ENCODE results near the gene EPX. TPM values are rescaled to one million over a fixed set of nuclear protein-coding genes. Genes with fewer than 3 reads are reported as not detected.

The EPX gene
- total RNA-seq, 1 donor: not detected

DNA sequence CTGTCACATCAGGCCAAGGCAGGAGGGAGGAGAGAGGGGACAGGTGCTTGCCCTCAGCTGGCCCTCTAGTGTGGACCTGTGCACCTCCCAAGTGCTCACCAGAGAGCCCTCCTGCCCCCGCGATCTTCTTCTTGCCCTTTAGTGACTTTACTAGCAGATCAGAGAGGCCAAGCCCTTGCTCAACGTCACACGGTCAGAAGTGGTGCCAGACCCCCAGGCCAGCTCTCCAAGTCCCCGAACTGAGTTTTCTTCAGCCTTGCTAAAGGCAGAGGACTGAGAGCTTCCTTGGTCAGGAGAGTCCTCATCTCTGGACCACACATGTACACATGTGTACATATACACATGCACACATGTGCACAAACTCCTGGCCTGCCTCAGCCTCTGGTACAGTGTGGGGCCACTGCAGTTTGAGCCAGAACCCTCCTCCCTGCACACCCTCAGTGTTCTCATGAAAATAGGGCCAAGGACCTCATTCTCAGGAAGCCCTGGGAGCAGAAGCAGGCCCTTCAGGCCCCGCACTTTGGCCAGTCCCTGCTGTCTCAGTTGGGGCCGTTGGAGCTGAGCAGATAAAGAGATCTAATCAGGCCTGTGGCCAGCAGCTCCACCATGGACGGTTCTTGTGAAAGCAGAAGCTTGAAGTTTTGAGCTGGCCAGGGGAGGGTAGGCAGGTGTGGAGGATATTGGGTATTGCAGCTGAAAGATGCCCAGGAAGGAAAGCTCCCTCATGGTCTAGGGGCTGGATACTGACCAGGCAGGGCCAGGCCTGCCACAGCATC lies 7.4 kb upstream of the EPX start:
- TF ChIP-seq, protein P1, sequence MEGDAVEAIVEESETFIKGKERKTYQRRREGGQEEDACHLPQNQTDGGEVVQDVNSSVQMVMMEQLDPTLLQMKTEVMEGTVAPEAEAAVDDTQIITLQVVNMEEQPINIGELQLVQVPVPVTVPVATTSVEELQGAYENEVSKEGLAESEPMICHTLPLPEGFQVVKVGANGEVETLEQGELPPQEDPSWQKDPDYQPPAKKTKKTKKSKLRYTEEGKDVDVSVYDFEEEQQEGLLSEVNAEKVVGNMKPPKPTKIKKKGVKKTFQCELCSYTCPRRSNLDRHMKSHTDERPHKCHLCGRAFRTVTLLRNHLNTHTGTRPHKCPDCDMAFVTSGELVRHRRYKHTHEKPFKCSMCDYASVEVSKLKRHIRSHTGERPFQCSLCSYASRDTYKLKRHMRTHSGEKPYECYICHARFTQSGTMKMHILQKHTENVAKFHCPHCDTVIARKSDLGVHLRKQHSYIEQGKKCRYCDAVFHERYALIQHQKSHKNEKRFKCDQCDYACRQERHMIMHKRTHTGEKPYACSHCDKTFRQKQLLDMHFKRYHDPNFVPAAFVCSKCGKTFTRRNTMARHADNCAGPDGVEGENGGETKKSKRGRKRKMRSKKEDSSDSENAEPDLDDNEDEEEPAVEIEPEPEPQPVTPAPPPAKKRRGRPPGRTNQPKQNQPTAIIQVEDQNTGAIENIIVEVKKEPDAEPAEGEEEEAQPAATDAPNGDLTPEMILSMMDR (IDR thresholded peaks at IDR 0.05; ENCODE audit: extremely low read depth, low read depth, low read length): no peak
- Histone ChIP-seq H3K79me2 (ENCODE audit: insufficient read depth, low read length) (no peaks in the 10 kb centered on the region), H3K27me3 (ENCODE audit: insufficient read depth, low read length) (peaks cover 17% of the 10 kb centered on the region), H3K27ac (ENCODE audit: low read depth, low read length) (no peak overlapping the region), H2AFZ (ENCODE audit: low read length) (no peak overlapping the region), H3K36me3 (ENCODE audit: insufficient read depth, low read length) (no peaks in the 10 kb centered on the region), H4K20me1 (ENCODE audit: insufficient read depth, low read length) (peaks cover 2% of the 10 kb centered on the region), H3K4me3 (ENCODE audit: insufficient read depth, low read length) (no peak overlapping the region), H3K9me3 (ENCODE audit: low read depth, low read length) (no peaks in the 10 kb centered on the region), H3K4me1 (ENCODE audit: insufficient read depth, low read length) (peaks cover 7% of the 10 kb centered on the region), H3K4me2 (ENCODE audit: insufficient read depth, low read length) (no peak overlapping the region)
- DNase-seq (ENCODE audit: insufficient read length, low spot score, missing footprints): no peak

DNA sequence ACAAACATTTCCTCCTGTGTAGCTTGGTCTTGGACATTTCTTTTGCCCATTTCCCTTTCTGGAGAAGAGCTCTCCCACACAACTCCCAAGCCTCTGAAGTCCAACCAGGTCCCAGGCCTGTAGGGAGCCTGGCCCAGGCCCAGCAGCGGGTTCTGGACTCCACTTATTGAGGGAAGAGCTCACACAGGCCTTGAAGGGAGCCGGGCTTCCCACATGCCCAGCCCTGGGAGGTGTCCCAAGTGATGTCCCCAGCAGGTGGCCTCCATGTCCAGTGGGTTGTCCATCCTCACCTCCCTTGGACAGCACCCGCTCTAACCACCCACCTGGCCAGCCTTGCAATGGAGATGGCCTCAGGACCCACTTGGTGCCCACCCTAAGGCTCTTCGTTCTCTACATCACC lies 5.9 kb upstream of the EPX start:
- Histone ChIP-seq H3K27ac (ENCODE audit: low read depth, low read length) (no peak overlapping the region), H3K9me3 (ENCODE audit: low read depth, low read length) (no peaks in the 10 kb centered on the region), H3K79me2 (ENCODE audit: insufficient read depth, low read length) (no peaks in the 10 kb centered on the region), H3K4me3 (ENCODE audit: insufficient read depth, low read length) (no peak overlapping the region), H3K27me3 (ENCODE audit: insufficient read depth, low read length) (peaks cover 22% of the 10 kb centered on the region), H3K4me2 (ENCODE audit: insufficient read depth, low read length) (no peak overlapping the region), H4K20me1 (ENCODE audit: insufficient read depth, low read length) (peaks cover 4% of the 10 kb centered on the region), H3K4me1 (ENCODE audit: insufficient read depth, low read length) (peaks cover 9% of the 10 kb centered on the region), H3K36me3 (ENCODE audit: insufficient read depth, low read length) (no peaks in the 10 kb centered on the region), H2AFZ (ENCODE audit: low read length) (no peak overlapping the region)
- TF ChIP-seq, protein P1 (IDR thresholded peaks at IDR 0.05; ENCODE audit: extremely low read depth, low read depth, low read length): no peak
- no peak for DNase-seq (ENCODE audit: insufficient read length, low spot score, missing footprints)

DNA sequence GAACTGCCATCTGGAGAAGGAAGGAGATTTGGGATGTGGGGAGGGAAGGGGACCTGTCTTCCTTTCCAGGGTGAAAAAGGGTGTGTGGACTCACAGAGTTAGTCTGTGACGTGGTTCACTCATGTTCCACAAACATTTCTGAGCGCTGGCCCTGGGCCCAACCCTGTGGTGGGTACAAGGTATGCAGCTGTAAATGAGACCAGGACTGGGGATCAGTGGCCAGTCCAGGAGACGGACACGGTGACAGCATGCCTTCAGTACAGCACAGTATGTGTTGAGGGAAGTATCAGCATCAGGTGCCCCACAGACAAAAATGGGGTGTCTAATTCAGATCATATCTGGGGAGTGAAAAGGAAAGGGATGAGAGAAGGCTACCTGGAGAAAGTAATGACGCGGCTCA lies 5.5 kb upstream of the EPX start:
- Histone ChIP-seq H3K9me3 (ENCODE audit: low read depth, low read length) (no peaks in the 10 kb centered on the region), H2AFZ (ENCODE audit: low read length) (no peak overlapping the region), H3K79me2 (ENCODE audit: insufficient read depth, low read length) (no peaks in the 10 kb centered on the region), H3K36me3 (ENCODE audit: insufficient read depth, low read length) (no peaks in the 10 kb centered on the region), H3K27ac (ENCODE audit: low read depth, low read length) (no peak overlapping the region), H3K4me3 (ENCODE audit: insufficient read depth, low read length) (no peak overlapping the region), H3K27me3 (ENCODE audit: insufficient read depth, low read length) (peaks cover 22% of the 10 kb centered on the region), H4K20me1 (ENCODE audit: insufficient read depth, low read length) (peaks cover 4% of the 10 kb centered on the region), H3K4me1 (ENCODE audit: insufficient read depth, low read length) (peaks cover 9% of the 10 kb centered on the region), H3K4me2 (ENCODE audit: insufficient read depth, low read length) (no peak overlapping the region)
- TF ChIP-seq, protein P1 (IDR thresholded peaks at IDR 0.05; ENCODE audit: extremely low read depth, low read depth, low read length): no peak
- DNase-seq (ENCODE audit: insufficient read length, low spot score, missing footprints): no peak

DNA sequence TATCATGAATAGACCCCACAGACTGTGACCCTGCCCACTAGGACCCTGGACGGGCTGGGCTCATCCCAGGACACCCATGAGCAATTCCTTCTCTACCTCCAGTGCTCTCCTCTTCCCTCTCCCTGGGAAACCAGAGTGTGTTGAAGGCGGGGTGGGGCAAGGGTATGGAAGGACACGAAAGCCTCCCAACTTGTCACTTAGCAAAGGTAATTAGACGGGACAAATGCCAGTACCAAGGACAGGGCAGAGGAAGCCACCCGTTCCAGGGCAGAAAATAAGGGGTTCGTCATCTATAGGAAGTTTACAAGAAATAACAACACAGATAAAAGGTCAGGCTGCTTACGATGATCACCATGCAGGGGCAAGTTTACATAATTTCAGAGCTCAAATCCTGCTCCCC lies 4.9 kb upstream of the EPX start:
- Histone ChIP-seq H3K79me2 (ENCODE audit: insufficient read depth, low read length) (no peaks in the 10 kb centered on the region), H3K9me3 (ENCODE audit: low read depth, low read length) (no peaks in the 10 kb centered on the region), H3K4me3 (ENCODE audit: insufficient read depth, low read length) (no peak overlapping the region), H3K27ac (ENCODE audit: low read depth, low read length) (no peak overlapping the region), H4K20me1 (ENCODE audit: insufficient read depth, low read length) (peaks cover 4% of the 10 kb centered on the region), H2AFZ (ENCODE audit: low read length) (no peak overlapping the region), H3K4me2 (ENCODE audit: insufficient read depth, low read length) (no peak overlapping the region), H3K27me3 (ENCODE audit: insufficient read depth, low read length) (peaks cover 26% of the 10 kb centered on the region), H3K4me1 (ENCODE audit: insufficient read depth, low read length) (peaks cover 9% of the 10 kb centered on the region), H3K36me3 (ENCODE audit: insufficient read depth, low read length) (no peaks in the 10 kb centered on the region)
- TF ChIP-seq, protein P1 (IDR thresholded peaks at IDR 0.05; ENCODE audit: extremely low read depth, low read depth, low read length): no peak
- DNase-seq (ENCODE audit: insufficient read length, low spot score, missing footprints): no peak

Data from osteoblast (primary cell).